ENCODE results near the gene OSTC.

DNA sequence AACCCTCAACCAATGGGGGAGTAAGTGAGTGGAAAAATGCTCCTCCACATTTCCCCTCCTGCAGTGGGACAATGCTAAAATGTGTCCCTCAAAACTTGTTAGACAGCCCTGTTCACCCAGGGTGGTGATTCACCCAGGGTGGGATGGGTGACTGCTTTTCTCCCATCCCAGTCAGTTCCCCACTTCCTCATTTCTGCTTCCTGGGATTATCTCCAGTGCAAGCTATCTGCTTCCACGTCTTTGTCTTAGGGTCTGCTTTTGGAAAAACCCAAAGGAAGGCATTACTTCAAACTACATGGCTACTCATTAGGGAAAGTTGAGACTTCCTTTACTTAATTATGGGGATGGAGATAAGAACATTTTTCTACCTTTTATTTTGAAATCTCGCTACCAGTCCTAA lies 67.0 kb downstream of the OSTC start:
- TF ChIP-seq, protein P1, sequence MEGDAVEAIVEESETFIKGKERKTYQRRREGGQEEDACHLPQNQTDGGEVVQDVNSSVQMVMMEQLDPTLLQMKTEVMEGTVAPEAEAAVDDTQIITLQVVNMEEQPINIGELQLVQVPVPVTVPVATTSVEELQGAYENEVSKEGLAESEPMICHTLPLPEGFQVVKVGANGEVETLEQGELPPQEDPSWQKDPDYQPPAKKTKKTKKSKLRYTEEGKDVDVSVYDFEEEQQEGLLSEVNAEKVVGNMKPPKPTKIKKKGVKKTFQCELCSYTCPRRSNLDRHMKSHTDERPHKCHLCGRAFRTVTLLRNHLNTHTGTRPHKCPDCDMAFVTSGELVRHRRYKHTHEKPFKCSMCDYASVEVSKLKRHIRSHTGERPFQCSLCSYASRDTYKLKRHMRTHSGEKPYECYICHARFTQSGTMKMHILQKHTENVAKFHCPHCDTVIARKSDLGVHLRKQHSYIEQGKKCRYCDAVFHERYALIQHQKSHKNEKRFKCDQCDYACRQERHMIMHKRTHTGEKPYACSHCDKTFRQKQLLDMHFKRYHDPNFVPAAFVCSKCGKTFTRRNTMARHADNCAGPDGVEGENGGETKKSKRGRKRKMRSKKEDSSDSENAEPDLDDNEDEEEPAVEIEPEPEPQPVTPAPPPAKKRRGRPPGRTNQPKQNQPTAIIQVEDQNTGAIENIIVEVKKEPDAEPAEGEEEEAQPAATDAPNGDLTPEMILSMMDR (IDR thresholded peaks at IDR 0.05): no peak
- TF ChIP-seq POLR2A (IDR thresholded peaks at IDR 0.05): no peak
- no peak for TF ChIP-seq EP300 (IDR thresholded peaks at IDR 0.05)
